ENCODE results near the gene CMTM4.

CMTM4 gene

DNA sequence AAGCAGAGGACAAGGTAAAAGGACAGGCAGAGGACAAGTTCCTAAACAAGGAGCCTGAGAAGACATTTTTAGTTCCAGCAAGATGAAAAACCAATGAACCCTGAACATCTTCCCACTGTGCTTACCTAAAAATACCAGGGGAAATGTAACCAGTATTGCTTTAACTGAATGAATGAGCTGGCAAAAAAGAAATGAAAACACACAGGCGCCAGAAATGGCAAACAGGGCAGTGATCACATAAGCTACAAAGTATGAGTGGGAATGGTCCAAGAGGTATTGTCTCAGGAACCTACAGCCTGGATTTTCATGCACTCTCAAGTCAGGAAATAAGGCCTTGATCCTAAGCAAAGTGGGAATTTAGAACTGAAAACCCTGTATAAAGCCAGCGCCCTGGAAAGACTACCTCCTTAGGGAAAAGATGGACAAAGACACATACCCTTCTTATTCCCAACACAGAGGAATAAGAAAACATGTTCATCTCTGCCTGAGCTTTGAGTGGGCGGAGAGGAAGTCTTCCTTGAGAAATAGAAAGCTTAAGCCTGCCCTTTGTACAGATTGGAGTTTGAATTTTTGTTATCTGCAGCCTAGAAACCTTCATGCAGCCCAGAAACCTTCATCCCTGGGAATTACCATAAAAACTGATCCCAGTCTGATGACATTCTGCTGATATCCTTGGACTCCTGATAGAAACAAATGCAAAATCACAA, 115.1 kb downstream of the CMTM4 start:
- no peaks in the 10 kb centered on the region for H3K36me3 ChIP-seq (ENCODE audit: control insufficient read depth, insufficient read depth, low read length)
- no peaks in the 10 kb centered on the region; the same call in 1 of the 2 replicates for H3K27me3 ChIP-seq (replicated peaks; ENCODE audit: control insufficient read depth, insufficient read depth, low read length)
- TF ChIP-seq, protein P1, sequence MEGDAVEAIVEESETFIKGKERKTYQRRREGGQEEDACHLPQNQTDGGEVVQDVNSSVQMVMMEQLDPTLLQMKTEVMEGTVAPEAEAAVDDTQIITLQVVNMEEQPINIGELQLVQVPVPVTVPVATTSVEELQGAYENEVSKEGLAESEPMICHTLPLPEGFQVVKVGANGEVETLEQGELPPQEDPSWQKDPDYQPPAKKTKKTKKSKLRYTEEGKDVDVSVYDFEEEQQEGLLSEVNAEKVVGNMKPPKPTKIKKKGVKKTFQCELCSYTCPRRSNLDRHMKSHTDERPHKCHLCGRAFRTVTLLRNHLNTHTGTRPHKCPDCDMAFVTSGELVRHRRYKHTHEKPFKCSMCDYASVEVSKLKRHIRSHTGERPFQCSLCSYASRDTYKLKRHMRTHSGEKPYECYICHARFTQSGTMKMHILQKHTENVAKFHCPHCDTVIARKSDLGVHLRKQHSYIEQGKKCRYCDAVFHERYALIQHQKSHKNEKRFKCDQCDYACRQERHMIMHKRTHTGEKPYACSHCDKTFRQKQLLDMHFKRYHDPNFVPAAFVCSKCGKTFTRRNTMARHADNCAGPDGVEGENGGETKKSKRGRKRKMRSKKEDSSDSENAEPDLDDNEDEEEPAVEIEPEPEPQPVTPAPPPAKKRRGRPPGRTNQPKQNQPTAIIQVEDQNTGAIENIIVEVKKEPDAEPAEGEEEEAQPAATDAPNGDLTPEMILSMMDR (IDR thresholded peaks at IDR 0.05; ENCODE audit: insufficient read depth, low read length, poor library complexity, severe bottlenecking) = no peak
- no peak for DNase-seq (ENCODE audit: extremely low read depth, insufficient read length)
- no peak overlapping the region for H3K4me3 ChIP-seq (replicated peaks; ENCODE audit: low read depth, low read length)

DNA sequence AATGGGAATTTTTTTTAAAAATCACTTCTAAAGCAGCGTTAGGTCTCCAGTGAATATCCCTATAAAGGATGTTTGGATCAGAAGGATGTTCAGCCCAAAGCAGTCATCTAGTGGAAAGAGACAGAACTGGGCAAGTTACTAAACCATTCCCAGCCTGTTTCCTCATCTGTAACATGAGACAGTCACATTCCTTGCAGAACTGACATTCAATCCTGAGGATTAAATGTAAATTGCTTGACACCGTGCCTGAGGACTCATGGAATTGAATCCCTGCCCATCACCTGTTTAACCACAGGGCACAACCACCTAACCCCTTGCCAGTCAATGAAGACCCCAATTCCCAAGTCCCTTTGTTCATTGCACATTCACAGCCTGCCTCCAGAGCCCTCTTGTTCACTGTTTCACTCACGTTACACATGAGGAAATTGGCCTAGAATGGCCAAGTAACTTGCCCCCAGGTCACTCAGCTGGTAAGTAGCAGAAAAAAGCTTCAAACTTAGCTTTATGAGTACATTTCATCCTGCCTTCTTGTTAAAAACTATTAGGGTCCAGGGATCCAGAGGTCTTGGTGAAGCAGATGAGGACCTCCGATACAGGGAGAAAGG, 115.8 kb downstream of the CMTM4 start:
- TF ChIP-seq, protein P1 (IDR thresholded peaks at IDR 0.05; ENCODE audit: insufficient read depth, low read length, poor library complexity, severe bottlenecking) = no peak
- no peaks in the 10 kb centered on the region; the same call in 1 of the 2 replicates for H3K27me3 ChIP-seq (replicated peaks; ENCODE audit: control insufficient read depth, insufficient read depth, low read length)
- no peaks in the 10 kb centered on the region for H3K36me3 ChIP-seq (ENCODE audit: control insufficient read depth, insufficient read depth, low read length)
- no peak for DNase-seq (ENCODE audit: extremely low read depth, insufficient read length)
- no peak overlapping the region for H3K4me3 ChIP-seq (replicated peaks; ENCODE audit: low read depth, low read length)

DNA sequence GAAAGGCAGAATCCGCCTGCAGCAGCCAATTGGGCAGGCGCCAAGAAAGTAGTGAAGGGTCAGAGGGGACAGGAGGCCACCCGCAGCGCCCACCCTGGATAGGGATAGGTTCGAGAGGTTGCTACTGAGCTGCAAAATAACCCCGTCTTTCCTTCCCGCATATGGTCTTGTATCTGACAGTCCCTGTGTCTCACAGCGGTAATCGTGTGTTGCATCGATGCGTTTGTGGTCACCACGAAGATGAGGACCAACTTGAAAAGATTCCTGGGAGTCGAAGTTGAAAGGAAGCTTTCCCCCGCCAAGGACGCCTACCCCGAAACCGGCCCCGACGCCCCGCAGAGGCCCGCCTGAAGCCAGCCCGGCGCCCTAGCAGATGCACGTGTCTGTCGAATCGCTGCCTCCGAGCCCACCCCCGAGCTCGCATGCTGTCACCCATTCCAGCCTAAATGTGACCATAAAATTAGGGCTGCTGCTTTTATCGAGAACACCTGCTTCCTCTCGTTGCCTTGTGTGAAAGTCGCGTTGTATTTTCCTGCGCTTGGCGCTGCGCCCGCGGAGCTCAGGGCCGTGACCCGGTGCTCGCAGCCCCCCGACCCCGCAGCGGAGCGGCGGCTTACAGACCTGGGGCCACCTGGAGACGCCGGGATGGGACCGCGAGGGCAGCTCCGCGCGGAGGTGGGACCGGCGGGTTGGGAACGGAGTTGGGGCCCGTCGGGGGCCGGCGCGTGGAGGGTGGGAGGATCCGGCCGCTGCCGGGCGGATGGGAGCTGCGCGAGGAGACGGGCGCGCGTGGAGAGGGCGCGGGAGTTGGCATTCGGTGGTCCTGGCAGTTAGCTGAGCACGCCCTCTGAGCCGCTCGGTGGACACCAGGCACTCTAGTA, 117.7 kb downstream of the CMTM4 start, which contains the start of gene CMTM2:
Gene CMTM2, plus strand, starts transcription at position 813 of the 881 bp plus-strand sequence. CDS start 145 bp downstream, outside the sequence.
- H3K4me3 ChIP-seq (replicated peaks; ENCODE audit: low read depth, low read length) = no peak within 1 kb of the TSS
- TF ChIP-seq, protein P1 (IDR thresholded peaks at IDR 0.05; ENCODE audit: insufficient read depth, low read length, poor library complexity, severe bottlenecking) = no peak
- no peak for DNase-seq (ENCODE audit: extremely low read depth, insufficient read length)

DNA sequence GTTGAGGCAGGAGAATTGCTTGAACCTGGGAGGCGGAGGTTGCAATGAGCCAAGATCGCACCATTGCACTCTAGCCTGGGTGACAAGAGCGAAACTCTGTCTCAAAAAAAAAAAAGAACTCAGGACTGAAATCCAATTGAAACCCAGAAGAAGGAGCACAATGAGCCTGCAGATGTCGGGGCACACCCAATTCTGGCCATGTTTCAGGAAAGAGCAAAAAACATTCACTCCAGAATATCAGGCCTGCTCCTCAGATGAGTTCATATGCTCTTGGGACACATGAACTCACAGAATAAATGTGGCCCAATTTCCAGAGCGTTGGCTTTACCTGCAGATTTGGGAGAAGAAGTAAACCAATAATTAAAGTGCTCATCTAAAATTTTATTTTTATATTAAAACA, 120.2 kb downstream of the CMTM4 start:
- DNase-seq (ENCODE audit: extremely low read depth, insufficient read length) = no peak

More for the DNA sequence above, 117.7 kb downstream of the CMTM4 start, which contains the start of gene CMTM2:
- H3K36me3 ChIP-seq (ENCODE audit: control insufficient read depth, insufficient read depth, low read length) = no peaks in the 10 kb centered on the region
- H3K27me3 ChIP-seq (replicated peaks; ENCODE audit: control insufficient read depth, insufficient read depth, low read length) = no peaks in the 10 kb centered on the region; the same call in 1 of the 2 replicates

DNA sequence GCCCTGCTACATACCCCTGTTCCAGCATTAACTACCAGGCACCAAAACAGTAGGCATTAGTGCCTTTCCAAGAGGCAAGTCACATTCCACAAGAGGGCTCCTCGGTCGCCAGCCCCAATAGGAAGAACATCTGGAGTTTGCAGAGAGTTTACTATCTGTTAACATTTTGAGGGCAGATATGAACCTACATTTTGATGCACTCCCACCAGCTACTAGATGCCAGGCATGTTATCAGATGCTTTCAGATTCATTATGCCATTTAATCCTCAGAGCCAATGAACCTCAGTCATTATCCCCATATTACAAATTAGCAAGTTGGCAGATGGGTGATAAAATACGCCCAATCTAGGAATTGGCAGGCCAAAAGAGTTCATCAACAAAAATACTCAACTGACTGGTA, 121.5 kb downstream of the CMTM4 start:
- TF ChIP-seq, protein P1 (IDR thresholded peaks at IDR 0.05; ENCODE audit: insufficient read depth, low read length, poor library complexity, severe bottlenecking) = no peak
- Histone ChIP-seq H3K36me3 (ENCODE audit: control insufficient read depth, insufficient read depth, low read length) (no peaks in the 10 kb centered on the region), H3K27me3 (replicated peaks; ENCODE audit: control insufficient read depth, insufficient read depth, low read length) (no peaks in the 10 kb centered on the region; the same call in 1 of the 2 replicates), H3K4me3 (replicated peaks; ENCODE audit: low read depth, low read length) (no peak overlapping the region)
- DNase-seq (ENCODE audit: extremely low read depth, insufficient read length) = no peak

More for the DNA sequence above, 120.2 kb downstream of the CMTM4 start:
- no peaks in the 10 kb centered on the region; the same call in 1 of the 2 replicates for H3K27me3 ChIP-seq (replicated peaks; ENCODE audit: control insufficient read depth, insufficient read depth, low read length)
- no peak overlapping the region for H3K4me3 ChIP-seq (replicated peaks; ENCODE audit: low read depth, low read length)
- H3K36me3 ChIP-seq (ENCODE audit: control insufficient read depth, insufficient read depth, low read length) = no peaks in the 10 kb centered on the region
- TF ChIP-seq, protein P1 (IDR thresholded peaks at IDR 0.05; ENCODE audit: insufficient read depth, low read length, poor library complexity, severe bottlenecking) = no peak

All from GM06990 (cell line).